ENCODE results near the gene TRPV5. TPM values are rescaled to one million over a fixed set of nuclear protein-coding genes. Genes with fewer than 3 reads are reported as not detected.

TRPV5 gene
- total RNA-seq, 4 donors from 2014 or later: not detected

DNA sequence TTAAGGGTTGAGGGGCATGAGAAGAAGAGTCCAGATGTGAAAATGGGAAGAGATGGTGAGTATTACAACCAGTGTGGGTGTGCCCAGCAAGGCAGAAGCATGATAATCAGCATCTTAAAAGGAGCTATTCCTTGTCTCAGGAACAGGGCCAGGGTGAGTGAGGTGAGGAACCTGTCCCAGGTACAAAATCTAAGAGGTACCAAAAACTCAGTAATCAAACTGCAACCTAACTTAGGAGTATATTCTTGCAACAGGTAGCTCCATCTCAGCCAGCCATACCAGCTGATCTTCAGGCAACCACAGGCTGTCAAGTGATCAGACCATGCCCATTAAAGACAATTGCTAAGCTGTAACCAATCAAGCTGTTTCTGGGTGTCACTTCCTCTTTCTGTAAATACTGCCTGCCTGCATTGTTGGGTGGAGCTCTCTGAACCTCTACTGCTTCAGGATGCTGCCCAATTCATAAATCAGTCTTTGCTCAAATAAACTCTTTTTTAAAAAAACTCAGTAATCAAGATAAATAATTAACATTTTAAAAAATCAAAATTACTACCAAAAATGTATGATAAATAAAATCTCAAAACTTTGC lies 21.2 kb upstream of the TRPV5 start:
- Histone ChIP-seq H3K36me3 (no peaks in the 10 kb centered on the region), H3K4me3 (replicated peaks in 1 of 3) (no peak overlapping the region), H3K27me3 (no peaks in the 10 kb centered on the region), H3K27ac (no peak overlapping the region), H3K4me1 (no peaks in the 10 kb centered on the region), H3K9me3 (no peaks in the 10 kb centered on the region)
- TF ChIP-seq, protein P1, sequence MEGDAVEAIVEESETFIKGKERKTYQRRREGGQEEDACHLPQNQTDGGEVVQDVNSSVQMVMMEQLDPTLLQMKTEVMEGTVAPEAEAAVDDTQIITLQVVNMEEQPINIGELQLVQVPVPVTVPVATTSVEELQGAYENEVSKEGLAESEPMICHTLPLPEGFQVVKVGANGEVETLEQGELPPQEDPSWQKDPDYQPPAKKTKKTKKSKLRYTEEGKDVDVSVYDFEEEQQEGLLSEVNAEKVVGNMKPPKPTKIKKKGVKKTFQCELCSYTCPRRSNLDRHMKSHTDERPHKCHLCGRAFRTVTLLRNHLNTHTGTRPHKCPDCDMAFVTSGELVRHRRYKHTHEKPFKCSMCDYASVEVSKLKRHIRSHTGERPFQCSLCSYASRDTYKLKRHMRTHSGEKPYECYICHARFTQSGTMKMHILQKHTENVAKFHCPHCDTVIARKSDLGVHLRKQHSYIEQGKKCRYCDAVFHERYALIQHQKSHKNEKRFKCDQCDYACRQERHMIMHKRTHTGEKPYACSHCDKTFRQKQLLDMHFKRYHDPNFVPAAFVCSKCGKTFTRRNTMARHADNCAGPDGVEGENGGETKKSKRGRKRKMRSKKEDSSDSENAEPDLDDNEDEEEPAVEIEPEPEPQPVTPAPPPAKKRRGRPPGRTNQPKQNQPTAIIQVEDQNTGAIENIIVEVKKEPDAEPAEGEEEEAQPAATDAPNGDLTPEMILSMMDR (IDR thresholded peaks at IDR 0.05): no peak
- no peak for TF ChIP-seq POLR2A (IDR thresholded peaks at IDR 0.05)
- intact Hi-C loops (cut with DNase I): no loop called here
- no peak for DNase-seq

DNA sequence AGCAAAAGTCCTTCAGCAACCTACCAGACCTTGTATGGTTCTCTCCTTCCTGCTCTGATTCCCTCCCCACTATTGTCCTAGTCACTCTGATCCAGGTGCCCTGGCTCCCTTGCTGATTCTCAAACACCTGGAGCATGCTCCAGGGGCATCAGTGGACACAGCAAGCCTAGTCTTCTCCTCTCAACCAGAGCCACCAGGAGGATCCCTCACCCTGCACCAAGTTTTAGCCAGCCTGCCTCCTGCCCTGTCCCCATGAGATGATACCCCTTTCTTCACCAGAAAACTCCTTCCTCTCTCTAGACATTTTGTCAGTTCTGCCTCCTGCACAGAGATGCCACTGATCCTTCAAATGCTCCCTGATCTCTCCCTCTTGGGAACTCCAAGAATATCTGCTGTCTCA lies 16.7 kb upstream of the TRPV5 start:
- no peak overlapping the region for H3K4me3 ChIP-seq (replicated peaks in 1 of 3)
- H3K36me3 ChIP-seq: no peaks in the 10 kb centered on the region
- H3K27ac ChIP-seq: no peak overlapping the region
- intact Hi-C loops (cut with DNase I): no loop called here
- no peaks in the 10 kb centered on the region for H3K27me3 ChIP-seq
- no peaks in the 10 kb centered on the region for H3K4me1 ChIP-seq
- DNase-seq: no peak
- TF ChIP-seq, protein P1 (IDR thresholded peaks at IDR 0.05): no peak
- TF ChIP-seq POLR2A (IDR thresholded peaks at IDR 0.05): no peak
- no peaks in the 10 kb centered on the region for H3K9me3 ChIP-seq

DNA sequence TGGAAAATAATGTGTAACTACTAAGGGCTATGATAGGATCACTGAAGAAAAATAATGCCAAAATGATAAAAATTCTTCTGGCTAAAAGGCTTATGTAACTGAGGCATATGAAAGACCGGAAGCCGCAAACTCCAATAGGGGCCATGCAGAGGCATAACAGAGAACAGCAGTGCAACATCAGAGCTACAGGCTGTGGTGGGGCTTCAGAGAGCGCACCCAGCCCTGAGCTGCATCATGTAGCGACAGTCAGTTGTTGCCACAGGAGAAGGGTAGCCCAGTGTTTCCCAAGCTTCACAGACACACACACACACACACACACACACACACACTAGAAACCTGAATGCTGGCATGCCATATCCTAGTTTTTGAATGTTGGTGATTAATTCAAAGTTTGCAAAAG lies 15.1 kb upstream of the TRPV5 start:
- Histone ChIP-seq H3K4me3 (replicated peaks in 1 of 3) (no peak overlapping the region), H3K9me3 (no peaks in the 10 kb centered on the region), H3K27me3 (no peaks in the 10 kb centered on the region), H3K27ac (no peak overlapping the region), H3K36me3 (no peaks in the 10 kb centered on the region), H3K4me1 (no peaks in the 10 kb centered on the region)
- TF ChIP-seq POLR2A (IDR thresholded peaks at IDR 0.05): no peak
- TF ChIP-seq, protein P1 (IDR thresholded peaks at IDR 0.05): no peak
- intact Hi-C loops (cut with DNase I): no loop called here
- 92 to 96% methylated on average over 4 of the region's 4 CpGs for WGBS, 2 donors
- DNase-seq: no peak

DNA sequence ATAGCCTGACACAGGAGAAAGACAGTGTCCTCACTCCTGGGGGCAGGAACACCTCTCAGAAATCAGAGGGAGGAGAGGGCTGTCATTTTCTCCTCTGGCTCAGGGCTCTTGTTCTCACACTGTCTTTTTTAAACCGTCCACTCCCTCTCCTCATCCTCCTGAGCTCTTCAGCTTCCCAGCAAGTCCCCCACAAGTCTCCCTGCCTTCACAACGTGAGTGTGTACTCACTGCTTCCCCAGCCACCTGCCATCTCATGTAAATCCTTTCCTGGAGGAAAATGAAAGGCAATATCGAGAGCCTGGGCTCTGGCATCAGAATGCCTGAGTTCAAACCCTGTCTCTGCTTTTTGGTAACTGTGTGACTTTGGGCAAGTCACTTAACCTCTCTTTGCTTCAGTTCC lies 11.5 kb upstream of the TRPV5 start:
- intact Hi-C loops (cut with DNase I): no loop called here
- TF ChIP-seq POLR2A (IDR thresholded peaks at IDR 0.05): no peak
- TF ChIP-seq, protein P1 (IDR thresholded peaks at IDR 0.05): no peak
- no peaks in the 10 kb centered on the region for H3K9me3 ChIP-seq
- no peak overlapping the region for H3K27ac ChIP-seq
- no peak overlapping the region for H3K4me3 ChIP-seq (replicated peaks in 1 of 3)
- no peaks in the 10 kb centered on the region for H3K27me3 ChIP-seq
- no peaks in the 10 kb centered on the region for H3K4me1 ChIP-seq
- no peaks in the 10 kb centered on the region for H3K36me3 ChIP-seq
- no peak for DNase-seq
- WGBS, 2 donors: 67 to 71% methylated on average over 3 of the region's 3 CpGs

DNA sequence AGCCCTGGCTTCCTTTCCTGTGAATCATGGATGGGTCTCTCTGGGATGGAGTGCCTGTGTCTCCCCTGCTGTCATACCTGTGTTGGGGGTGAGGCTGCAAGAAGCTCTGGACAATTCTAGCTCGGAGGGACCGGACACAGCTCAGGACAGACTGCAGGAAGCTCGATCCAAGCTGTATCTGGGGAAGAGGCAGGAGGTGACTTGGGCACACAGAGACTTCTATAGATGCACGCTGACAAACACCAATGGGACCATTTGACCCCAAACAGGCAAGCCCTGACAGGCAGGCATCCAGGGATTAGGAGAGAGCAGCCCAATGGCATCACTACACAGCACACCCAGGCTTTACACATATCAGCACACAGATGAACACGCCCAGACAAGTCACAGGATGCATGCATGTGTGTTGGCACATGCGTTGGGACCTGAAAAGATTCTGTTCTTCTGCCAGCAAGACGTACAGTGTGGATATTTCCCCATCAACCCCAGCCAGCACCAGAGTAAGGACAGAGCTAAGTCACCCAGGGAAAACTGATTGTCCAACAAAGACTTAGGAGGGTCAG lies 10.2 kb upstream of the TRPV5 start:
- DNase-seq: no peak
- TF ChIP-seq, protein P1 (IDR thresholded peaks at IDR 0.05): no peak
- no peak for TF ChIP-seq POLR2A (IDR thresholded peaks at IDR 0.05)

More for the DNA sequence above, 10.2 kb upstream of the TRPV5 start:
- no peak overlapping the region for H3K27ac ChIP-seq
- intact Hi-C loops (cut with DNase I): no loop called here
- H3K4me3 ChIP-seq (replicated peaks in 1 of 3): no peak overlapping the region
- no peaks in the 10 kb centered on the region for H3K4me1 ChIP-seq
- H3K27me3 ChIP-seq: no peaks in the 10 kb centered on the region
- 84 to 95% methylated on average over 7 of the region's 7 CpGs for WGBS, 2 donors
- no peaks in the 10 kb centered on the region for H3K36me3 ChIP-seq
- H3K9me3 ChIP-seq: no peaks in the 10 kb centered on the region
